ENCODE measurements around the gene ATP13A3. TPM values are rescaled to one million over a fixed set of nuclear protein-coding genes. Genes with fewer than 3 reads are reported as not detected.

The ATP13A3 gene
- polyA plus RNA-seq, 1 donor = 22.6 TPM

GRCh38 chr3:194370753-194371152, 116.0 kb downstream of the ATP13A3 start:
- no peak for DNase-seq (ENCODE audit: low read depth)

- DNase-seq (ENCODE audit: low read depth) = no peak
Observed at GRCh38 chr3:194369522-194370279, 117.1 kb downstream of the ATP13A3 start, which contains the start of gene LRRC15. LRRC15 (minus strand) TSS chr3:194369743; CDS start chr3:194361043, 8,700 bp downstream.

DNA sequence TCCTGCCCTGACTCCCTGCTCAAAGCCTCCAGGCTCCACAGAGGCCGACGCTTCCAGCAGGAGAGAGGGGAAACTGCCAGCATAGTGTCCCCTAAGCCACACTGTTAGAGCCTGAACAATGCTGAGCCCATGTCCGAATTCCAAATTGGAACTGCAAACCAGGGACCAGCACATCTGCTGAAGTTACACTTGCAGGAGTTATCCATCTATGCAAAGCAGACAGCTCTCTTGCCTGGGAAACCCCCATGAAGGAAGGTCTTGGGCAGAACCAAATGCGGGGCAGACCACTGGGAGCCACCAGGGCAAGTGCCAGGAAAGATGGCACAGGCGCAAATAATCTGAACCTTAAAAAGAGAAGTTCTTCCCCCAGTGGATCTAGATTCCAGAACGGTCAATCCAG, 117.9 kb downstream of the ATP13A3 start:
- DNase-seq (ENCODE audit: low read depth) = no peak

DNA sequence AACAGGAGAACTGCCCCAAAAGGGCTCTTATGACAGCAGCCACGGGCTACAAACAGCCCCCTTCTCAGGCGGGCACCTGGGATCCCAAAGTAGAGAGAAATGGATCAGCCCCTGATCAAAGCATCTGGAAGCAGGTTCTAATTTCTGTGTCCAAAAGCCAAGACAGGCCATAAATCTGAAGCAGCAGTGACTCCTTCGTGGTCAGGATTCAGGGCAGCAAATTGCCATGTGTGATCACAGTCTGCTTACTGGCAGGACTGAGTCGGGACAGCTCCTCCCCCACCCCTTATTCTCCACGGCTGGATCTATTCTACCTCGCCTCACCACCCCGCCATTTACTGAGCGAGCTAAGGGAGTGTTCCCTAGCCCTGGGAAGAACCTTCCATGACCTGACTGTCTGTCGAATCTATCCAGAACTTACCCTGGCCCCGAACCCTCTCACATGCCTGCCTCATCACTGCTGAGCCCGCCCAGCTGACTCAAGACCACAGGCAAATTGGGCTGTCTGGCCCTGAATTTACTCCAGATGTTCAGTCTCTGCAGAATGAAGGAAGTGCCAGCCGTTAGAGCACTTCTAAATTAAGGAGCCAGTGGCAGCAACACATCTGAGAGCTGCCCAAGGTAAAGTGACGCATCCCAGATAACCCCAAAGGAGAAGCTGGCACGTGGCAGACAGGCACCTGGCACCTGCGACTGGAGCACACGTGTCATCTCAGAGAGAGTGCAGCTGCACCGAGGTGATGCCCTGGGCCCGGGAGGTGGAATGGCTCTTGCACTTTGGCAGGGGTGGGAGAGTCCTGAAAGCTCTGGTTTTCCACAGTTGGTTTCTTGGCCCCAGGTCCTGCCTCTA, 118.6 kb downstream of the ATP13A3 start:
- DNase-seq (ENCODE audit: low read depth) = no peak

GRCh38 chr3:194365978-194366490, 120.8 kb downstream of the ATP13A3 start:
- no peak for DNase-seq (ENCODE audit: low read depth)

DNA sequence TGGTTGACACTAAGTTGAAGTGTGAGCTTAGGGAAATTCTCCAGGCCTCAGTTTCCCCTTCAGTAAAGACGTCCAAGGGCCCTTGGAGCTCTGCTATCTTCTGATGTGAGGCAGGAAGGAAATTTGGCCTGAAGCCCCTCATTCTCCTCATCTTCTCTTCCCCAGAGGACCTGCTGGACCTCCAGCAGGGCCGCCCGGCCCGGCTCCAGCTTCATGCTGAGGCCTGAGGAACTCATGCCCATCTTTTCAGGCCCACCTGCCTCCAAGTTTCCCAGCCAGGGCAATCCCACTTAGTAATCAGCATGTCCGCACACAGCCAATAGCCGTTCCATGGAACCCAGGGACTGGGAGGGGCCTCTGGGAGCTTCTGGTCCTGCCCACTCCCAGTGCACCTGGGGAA, 121.3 kb downstream of the ATP13A3 start:
- DNase-seq (ENCODE audit: low read depth) = no peak

DNA sequence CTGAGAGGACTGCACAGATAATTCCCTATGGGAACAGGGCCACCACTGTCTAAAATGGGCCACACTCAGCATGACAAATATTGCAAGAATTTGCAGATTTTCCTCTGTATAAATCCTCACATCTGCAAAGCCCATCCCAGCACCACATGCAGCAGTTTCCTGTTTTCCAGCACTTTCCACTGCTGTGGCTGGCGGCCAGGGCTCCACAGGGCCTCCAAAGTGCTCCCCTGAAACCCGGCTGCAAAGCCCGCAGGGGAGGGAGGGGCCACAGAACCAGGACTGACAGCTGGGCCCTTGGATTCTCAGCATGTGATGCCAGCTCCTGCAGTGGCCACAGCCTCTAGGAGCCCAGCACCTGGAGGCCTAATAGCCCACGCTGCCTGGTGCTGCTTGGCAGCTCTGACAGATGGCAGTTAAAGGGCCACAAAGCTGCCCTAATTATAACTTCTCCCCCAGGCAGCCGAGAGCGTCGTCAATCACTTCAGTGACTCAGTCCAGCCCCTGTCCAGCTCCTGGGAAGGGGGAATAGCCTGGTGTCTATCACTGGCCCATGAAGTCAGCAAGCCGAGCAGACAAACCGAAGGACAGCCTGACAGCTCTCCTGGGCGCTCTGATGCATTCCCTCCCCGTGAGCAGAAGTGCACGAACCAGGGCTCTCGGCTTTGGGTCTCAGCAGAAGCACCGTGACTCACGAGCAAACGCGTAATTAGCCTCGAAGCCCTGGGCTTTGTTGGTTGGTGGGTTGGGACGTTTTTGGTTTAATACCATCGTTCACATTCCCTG, 122.0 kb downstream of the ATP13A3 start:
- DNase-seq (ENCODE audit: low read depth) = peak; percentile 9

GRCh38 chr3:194364314-194364651, 122.5 kb downstream of the ATP13A3 start:
- no peak for DNase-seq (ENCODE audit: low read depth)

- DNase-seq (ENCODE audit: low read depth) = no peak
Observed at GRCh38 chr3:194360568-194360967, 126.2 kb downstream of the ATP13A3 start.

- no peak for DNase-seq (ENCODE audit: low read depth)
Observed at GRCh38 chr3:194357681-194358080, 129.1 kb downstream of the ATP13A3 start.

GRCh38 chr3:194355379-194355778, 131.4 kb downstream of the ATP13A3 start:
- no peak for DNase-seq (ENCODE audit: low read depth)

DNA sequence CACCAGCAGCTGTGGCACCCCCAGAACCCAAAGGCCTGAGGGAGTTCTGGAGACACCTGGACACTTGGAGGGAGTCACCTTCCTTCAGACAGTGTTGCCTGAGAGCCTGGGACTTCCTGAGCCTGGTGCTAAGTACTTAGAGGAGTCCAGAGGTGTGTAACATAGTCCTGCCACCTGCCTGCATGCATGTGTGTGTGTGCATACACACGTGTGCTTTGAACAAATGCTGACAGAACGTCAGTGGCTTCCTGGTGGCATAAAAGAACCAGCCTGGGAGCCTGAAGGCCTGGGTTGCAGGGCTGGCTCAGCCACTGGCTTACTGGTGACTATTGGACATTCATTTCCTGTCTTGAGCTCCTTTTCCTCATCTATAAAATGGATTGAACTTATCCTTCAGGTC, 132.5 kb downstream of the ATP13A3 start:
- no peak for DNase-seq (ENCODE audit: low read depth)

Other genes starting within 250 kb of the ATP13A3 start
- not detected for gene CPN2, start 135.7 kb downstream of the ATP13A3 start, polyA plus RNA-seq (ENCODE audit: insufficient read length)
- 0.18 TPM for gene LRRC15, start 117.3 kb downstream of the ATP13A3 start, polyA plus RNA-seq (ENCODE audit: insufficient read length)
- gene GP5, start 87.7 kb downstream of the ATP13A3 start, polyA plus RNA-seq (ENCODE audit: insufficient read length) = 0.35 TPM
- 26.7 TPM for gene TMEM44, start 146.4 kb upstream of the ATP13A3 start, polyA plus RNA-seq (ENCODE audit: insufficient read length)
- 24.9 TPM for gene LSG1, start 185.2 kb upstream of the ATP13A3 start, polyA plus RNA-seq (ENCODE audit: insufficient read length)
- 15.0 TPM for gene FAM43A, start 198.9 kb upstream of the ATP13A3 start, polyA plus RNA-seq (ENCODE audit: insufficient read length)